Activated T-cell treated with anti-CD3 and anti-CD28 coated beads, Interleukin-2, amount 50 U/mL, for 48 hours (primary cell): ENCODE data around the gene CALML4.
"Not testable (repeated sequence)": the region's sequence is repeated elsewhere in the genome, so short reads cannot be mapped to it uniquely, and the experiment has no call there.

Experiments used
- DNase-seq, 2 experiments: peaks; one replicate each; pipeline ENCODE4 v3.0.0-alpha.2; 2020

CALML4 gene, protein sequence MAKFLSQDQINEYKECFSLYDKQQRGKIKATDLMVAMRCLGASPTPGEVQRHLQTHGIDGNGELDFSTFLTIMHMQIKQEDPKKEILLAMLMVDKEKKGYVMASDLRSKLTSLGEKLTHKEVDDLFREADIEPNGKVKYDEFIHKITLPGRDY

DNA sequence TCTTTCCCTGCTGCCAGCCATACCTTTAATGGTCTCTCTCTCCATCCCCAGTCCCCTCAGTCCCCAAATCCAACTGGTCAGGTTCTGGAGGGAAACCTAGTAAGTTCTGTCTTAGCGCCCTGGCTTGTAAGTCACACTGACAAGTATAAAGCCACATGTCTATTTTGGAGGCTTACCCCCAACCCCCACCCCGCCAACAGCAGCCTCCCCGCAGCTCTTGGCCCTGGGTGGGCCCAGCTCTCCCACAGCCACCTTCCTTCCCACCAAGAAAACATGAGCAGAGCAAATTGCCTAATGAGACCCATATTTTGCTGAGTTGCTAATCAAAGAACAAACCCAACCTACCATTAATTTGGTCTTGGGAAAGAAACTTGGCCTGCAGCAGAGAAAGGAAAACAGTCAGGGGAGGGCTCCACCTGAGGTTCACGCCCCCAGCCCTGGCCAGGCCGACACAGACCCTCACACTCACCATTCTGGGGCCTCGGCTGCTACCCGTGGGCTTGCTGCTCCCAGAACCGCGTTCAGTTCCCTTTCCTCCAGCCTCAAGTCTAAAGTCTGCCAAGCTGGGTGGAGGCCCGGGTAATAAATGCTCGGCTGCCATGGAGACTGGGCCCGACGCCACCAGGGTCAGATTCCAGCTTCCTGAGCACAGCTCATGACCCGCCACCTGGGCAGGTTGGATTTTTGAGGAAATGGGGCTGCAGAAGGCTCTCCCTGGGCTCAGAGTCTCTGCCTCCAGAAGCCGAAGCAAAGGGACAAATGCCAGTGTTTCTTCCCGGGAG, at the start of gene CALML4:
Gene CALML4, minus strand, starts transcription at position 557 of the 782 bp plus-strand sequence. Its CDS starts 85 bp downstream, at position 472.
- no peak for DNase-seq

DNA sequence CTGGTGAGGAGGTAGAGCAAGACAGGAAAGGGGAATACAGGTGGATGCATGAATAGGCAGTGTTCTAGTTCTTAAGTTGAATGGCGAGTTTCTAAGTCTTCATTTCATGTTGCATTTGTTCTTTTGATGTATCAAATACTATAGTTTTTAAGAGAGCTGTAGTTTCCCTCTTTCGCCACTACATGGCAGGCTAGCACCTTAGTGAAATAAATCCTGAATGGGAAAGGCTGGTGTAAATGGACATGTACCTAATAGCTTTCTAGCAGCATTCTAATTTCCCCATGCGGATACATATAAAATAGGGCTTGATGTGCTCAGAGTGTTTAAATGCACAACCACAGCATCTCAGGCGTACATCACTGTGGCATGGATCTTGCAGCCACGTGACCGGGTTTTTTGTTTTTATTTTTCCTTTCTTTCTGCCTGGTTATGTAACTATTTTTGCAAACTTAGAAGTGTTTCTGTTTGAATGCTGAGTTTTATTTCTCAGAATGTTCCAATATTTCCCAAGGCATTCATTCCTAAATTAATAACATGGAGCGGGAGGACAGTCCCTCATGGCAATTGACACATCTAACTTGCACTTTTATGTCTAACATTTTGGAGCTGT, 47.9 kb upstream of the CALML4 start:
- no peak for DNase-seq

DNA sequence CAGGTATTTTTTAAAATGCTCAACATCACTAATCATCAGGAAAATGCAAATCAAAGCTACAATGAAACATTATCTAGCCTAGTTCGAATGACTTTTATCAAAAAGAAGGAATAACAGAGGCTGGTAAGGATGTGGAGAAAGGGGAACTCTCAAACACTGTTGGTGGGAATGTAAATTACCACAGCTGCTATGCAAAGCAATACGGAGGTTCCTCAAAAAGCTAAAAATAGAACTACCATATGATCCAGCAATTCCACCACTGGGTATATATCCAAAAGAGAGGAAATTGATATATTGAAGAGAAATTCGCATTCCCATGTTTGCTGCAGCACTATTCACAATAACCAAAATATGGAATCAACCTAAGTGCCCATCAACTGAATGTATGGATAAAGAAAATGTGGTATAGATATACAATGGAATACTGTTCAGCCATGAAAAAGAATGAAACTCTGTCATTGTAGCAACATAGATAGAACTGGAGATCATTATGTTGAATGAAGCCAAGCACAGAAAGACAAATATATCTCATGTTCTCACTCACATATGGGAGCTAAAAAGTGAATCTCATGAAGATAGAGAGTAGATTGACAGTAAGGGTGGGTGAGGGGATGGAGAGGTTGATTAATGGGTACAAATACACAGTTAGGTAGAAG, 44.1 kb upstream of the CALML4 start:
- no peak for DNase-seq

DNA sequence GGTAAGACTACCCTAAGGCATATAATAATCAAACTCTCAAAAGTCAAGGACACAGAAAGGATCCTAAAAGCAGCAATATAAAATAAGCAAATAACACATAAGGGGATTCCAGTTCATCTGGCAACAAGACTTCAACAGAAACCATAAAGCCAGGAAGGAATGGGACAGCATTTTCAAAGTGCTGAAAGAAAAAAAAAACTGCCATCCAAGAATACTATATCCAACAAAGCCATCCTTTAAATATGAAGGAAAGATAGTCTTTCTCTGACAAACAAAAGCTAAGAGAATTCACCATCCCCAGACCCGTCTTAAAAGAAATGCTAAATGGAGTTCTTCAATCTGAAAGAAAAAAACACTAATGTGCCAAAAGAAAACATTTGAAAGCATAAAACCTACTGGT, 39.1 kb upstream of the CALML4 start:
- no peak for DNase-seq

DNA sequence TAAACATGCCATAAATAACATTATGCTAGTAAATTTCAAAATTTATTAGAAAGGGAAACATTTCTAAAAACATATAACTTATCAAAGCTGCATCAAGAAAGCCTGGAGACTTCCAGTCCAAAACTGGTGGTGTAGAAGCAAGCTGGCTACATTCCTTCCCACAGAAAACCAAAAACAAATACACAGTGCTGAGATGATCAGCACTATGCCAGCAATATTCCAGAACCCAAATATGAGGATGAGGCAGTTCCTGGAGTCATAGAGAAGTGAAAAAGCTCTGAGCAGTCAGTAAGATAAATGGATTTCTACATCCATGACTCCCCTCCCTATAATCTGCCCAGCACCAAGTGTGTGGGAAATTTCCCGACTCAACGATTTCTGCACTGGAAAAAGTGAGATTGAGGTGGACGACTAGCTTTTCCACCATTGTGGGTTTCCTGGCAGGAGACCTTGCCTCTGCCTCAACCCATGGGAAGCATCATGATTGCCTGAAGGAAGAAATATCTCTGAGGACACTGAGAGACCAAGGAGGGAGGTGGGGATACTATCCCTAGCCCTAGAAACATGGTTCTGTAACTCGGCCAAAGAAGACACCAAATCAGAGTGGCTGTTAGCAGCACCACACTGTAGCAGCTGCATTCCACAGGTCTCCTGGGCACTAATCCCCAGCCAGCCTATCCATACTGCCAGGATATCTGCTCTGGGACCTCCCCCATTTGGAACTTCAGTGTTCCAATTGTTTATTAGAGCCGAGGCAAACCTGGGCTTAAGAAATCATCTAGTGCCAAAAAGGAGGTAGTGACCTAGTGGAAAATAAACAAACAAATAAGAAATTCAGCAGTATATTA, 36.2 kb upstream of the CALML4 start:
- no peak for DNase-seq

DNA sequence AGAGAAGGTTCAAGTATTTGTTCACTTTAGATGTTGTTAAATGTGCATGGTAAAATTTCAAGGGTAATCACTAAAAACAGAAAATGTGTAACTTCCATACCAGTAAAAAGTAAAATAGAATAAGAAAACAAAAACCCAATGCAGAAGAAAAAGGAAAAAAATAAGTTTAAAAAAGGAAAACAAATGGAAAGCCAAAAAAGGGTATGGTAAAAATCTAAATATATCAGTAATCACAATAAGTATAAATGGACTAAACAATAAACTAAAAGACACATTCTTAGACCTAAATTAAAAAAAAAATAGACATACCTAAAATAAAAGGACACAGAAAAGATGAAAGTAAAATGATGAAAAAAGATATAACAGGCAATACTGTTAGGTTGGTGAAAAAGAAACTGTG, 33.9 kb upstream of the CALML4 start:
- DNase-seq: no peak

DNA sequence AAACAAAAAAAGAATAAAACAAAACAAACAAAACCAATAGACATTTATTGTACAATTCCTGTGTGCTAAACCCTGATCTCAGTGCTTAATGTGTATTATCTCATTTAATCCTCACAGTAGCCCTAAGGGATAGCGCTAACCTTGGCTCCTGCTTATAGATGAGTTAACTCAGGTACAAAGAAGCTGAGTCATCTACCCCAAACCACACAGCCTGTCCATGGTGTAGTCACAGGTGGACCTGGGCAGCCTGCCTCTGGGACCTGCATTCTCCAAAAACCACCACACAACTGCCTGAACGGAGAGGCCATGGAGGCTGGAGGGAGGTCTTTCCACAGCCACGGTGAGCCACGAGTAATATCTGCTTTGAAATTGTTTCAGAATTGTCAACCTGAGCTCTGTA, 29.9 kb upstream of the CALML4 start:
- DNase-seq: no peak

DNA sequence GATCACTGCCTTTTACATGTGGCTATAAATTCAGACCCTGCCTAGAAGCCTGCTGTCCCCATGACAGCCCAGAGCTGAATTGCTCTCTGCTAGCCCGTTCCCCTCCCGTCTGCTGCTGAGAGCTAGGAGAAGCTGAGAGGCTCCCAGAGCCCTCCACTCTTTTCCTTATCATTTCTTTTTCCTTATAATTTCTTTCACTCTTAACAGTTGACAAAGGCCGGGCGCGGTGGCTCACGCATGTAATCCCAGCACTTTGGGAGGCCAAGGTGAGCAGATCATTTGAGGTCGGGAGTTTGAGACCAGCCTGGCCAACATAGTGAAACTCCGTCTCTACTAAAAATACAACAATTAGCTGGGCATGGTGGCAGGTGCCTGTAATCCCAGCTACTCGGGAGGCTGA, 29.4 kb upstream of the CALML4 start:
- not testable (repeated sequence) for DNase-seq

DNA sequence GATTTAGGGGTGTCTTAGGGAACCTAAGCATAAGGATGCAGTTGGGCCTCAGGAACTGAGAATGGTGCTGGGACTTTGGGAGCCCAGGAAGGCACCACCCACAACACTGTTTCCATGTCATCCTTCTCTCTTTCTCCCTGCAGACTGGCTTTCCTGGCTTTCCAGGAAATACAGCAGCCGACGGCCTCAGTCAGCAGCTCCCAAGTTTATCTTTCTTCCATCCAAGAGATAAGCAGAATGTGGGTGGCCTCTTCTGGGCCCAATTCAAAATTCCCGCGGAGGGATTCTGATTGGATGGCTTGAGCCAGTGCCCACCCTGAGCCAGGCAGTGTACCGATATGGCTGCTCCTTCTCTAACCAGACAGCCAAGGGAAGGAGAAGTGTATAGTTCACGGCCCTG, 28.9 kb upstream of the CALML4 start:
- DNase-seq: no peak

DNA sequence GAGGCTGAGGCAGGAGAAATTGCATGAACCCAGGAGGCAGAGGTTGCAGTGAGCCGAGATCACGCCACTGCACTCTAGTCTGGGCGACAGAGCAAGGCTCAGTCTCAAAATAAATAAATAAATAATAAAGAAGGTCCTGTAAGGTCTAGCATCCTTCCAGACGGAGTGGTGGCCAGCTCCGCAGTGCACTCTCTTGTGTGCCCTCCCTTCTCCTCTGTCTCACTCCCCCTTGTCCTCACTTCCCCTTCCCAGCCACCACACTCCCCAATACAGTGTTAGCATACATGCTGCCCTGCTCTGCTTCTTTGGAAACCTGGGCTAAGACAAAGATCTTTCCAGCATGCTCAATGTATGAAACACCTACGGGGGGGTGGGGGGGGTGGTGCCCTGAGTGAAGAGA, 27.8 kb upstream of the CALML4 start:
- DNase-seq: no peak

DNA sequence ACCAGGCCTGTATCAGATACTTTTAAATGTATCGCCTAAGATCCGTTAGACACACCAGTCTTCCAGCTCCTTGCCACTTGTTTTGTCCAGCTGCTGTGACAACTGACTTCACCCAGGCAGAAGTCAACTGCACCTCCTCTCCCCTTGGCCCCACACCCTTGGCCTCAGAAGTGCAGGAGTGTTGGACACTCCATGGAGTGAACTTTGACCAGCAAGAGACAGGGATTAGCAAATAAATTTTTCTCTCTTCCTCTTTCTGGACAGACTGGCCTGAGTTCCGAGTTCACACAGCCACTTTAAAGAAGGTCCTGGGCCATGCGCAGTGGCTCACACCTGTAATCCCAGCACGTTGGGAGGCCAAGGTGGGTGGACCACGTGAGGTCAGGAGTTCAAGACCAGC, 27.3 kb upstream of the CALML4 start:
- DNase-seq: no peak

DNA sequence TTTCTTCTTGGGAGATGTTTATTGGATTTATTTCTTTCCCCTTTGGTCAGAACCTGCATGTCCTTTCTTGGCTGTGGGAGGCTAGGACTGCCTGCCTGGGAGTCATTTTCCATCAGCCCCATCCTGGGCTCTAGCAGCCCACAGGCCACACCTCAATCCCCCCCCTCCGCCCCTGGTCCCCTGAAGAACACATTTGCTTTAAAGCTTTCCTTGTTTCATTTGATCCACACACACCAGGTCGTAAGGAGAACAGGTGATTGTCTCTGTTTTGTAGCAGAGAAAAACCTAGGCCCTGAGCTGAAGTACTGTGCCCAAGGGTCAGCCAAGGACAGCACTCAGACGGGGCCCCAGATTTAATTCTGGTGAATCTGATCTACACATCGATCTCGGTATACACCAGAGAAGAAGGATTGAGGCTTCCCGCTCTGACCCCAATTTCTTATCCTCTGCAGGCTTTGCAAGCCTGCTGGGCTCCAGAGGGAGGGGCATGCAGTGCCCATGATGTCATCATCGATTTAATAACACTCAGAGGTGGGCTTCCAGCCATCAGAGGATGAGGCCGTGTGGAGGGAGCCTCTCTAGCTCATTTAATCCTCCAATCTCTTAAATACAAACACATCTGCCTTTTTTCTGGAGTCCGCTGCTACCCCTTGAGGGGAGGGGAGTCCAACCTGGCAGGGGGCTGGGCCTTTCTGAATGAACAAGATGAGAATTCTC, 26.1 kb upstream of the CALML4 start:
- DNase-seq: no peak

DNA sequence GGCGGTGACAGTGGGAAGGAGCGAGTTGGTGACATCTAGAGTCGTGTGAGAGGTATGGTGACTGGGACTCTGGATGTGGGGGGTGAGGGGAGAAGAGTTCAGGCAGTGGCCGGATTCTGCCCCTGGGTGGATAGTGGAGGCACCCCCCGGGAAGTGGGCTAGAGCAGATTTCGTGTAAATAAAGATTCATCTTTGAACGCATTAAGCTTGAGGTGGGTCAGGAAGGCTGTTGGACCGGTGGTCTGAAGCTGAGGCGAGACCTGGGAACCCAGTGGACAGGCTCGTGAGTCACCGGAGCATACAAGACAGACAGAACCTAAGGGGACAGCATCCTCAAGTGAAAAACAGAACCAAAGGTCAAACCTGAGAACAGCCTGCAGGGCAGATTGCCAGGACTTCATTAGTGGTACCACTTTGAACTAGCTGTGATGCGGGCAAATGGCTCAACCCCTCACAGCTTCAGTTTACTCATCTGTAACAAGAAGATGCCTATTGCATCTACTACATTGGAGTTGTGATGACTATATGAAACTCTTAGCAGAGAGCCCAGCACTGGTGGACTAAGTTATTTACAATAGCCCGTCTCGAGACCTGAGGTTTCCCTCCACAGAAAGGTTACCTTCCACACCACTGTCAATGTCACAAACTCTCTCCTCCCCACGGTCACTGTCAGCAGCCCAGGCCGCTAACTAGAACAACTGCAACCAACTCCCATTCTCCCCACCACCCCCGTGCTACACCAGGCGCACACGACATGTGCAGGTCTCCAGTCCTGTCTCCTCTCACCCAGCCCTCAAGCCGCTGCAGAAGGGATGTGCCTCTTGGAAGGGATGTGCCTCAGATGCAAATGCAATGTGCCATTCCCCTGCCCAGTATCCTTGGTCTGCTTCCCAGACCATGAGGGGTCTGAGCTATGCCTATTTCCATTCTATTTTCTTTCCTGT, 25.3 kb upstream of the CALML4 start:
- no peak for DNase-seq

DNA sequence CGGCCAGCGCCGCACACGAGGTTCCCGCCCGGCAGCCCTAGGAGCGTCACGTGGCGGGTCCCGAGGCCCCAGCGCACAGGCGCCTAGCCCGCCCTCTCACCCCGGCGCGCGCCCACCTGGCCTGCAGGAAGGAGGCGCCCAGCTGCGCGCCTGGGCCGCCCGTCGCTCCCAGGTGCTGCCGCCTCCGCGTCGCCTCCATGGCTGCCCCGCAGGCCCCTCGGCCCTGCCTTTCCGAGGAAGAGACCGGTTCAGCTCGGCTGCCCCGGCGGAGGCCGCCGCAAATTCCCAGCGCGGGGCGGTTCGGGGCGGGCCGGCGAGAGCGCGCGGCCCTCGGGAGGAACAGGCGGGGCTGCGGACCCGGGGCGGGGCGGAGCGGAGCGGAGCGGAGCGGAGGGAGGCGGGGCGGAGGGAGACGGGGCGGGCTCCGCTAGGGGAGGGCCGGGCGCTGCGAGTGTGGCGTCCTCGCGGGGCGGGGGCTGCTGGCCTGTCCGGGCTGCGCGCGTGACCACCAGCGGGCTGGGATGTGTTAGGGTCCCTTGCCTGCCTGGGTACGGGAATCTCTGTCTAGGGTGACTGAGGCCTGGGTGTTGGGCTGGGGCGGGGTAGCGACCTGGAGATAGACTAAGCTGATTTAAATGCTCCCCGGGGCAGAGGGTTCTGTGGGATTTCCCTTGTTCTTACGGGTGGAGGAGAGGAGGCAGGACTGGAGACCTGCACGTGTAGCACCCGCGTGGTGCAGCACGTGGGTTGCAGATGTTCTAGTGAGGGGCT, 24.4 kb upstream of the CALML4 start, which contains the start of gene CLN6:
Gene CLN6, minus strand, starts transcription at position 343 of the 771 bp plus-strand sequence. Its CDS starts 144 bp downstream, at position 199.
- peak; percentile 90 to 93 for DNase-seq

DNA sequence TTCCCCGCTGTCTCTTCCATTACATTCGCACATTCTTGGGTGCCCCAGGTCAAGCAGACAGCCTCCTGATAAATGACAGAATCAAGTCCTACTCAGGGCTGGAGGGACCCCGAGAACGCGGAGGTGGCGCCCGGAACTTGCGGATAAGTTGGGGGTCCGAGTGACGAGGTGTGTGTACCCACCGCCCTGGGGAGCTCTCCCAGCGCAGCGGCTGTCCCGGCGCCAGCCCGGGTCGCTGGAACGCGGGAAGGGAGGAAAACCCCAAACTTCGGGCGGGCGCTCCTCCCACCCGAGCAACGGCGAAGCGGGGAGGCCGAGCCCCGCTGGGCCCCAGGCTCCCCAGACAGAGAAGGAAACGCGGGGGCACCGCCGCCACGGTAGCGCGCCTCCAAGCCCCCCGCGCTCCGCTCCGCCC, 23.8 kb upstream of the CALML4 start:
- DNase-seq: no peak

DNA sequence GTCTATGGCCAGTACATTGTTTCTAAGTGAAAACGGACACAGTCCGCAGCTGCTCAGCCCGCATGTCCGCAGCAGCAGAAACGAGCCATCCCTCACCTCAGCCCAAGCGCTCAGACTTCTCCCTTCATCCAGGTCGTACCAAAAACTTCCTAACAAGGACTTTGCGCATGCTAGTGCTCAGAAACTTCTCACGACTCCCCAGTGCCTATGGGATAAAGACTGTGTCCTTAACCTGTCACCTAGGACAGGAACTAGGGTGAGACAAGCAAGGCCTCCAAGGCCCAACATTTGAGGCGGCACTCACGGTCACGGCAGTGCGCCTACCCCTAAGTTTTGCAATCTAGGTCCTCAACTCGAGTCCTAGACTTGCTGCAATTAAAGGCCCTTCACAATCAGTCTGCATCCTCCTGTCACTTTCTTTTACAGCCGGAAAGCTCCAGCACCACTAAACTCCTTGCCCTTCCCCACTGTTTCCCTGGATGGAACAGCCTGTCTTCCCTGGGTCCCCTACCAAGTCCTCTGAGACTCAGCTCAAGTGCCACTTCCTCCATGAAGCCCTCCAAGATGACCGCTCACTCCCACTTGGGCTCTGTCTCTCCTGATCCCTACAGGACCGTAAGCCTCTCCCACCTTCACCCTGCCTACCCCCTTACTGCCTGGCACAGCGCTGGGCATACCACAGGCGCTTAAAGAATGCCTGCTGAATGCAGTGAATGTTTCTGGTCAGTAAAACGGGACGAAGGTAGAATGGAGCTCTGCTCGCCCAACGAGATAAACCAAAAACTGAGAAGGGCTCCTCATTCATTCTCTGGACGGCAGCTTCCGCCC, 23.2 kb upstream of the CALML4 start:
- DNase-seq: no peak

DNA sequence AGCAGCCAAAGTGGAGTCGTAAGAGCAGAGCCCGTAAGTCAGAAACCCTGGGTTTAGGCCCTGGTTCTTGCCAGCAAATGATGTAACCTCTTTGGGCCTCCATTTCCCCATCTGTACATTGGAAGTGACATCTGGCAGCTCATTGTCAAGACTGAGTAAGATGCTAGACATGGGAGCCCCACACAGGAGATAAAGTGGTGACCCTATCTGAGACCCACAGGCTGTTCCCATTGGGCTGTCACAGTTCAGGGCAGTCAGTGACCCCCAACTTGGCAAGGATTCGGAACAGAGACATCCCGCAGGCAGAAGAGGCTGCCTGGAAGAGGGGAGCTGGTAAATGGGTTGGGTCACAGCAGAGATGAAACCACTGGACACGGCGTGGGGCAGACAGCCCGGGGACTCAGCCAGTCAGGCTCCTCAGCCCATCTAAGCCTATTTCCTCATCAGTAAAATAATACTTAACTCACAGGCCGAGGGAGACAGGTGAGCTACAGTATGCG, 22.6 kb upstream of the CALML4 start:
- DNase-seq: no peak

DNA sequence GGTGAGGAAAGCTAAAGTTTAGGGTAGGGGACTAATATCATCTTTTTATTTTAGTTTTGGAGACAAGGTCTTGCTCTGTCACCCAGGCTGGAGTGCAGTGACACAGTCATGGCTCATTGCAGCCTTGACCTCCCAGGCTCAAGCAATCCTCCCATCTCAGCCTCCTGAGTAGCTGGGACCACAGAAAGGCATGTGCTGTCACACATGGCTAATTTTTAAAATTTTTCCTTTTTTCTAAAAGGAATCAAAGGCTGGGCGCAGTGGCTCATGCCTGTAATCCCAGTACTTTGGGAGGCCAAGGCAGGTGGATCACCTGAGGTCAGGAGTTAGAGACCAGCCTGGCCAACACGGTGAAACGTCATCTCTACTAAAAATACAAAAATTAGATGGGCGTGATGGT, 20.3 kb upstream of the CALML4 start:
- not testable (repeated sequence) for DNase-seq
